Pancreas (tissue), 10 donors: ENCODE measurements around the gene LRRC57. TPM values are rescaled to one million over a fixed set of nuclear protein-coding genes. Genes with fewer than 3 reads are reported as not detected.

Experiments used
- ATAC-seq, 4 donors: fragments of 200-7000 bp; cut with Tn5 transposase; one replicate each; pipeline versions ENCODE4 v1.8.0 to v1.9.1; 2020; ENCODE audit warnings: mild to moderate bottlenecking in 4 of 4, moderate library complexity in 4 of 4
- DNase-seq, 6 donors: peaks; one replicate each; pipeline ENCODE4 v3.0.0-alpha.2; 2020
- FAIRE-seq: peaks from 2 replicates; lab custom pipeline; 2012; peaks lifted over from hg19 to GRCh38; lab: Jason Lieb, UNC
- H3K27ac ChIP-seq, 4 donors: fragments of 200-600 bp; sonication (generic); 1 replicate in 3 of 4; 2 replicates in 1 of 4; pipeline versions ENCODE4 v1.5.0 to v1.8.0; 2020
- H3K27me3 ChIP-seq, 4 donors: fragments of 200-600 bp; one replicate each; pipeline ENCODE4 v1.8.0; 2021
- H3K36me3 ChIP-seq, 3 donors: fragments of 200-600 bp; sonication (generic) in 1 of 3; one replicate each; pipeline versions ENCODE4 v1.5.0 to v1.8.0; 2020 to 2021
- H3K4me1 ChIP-seq, 3 donors: fragments of 200-600 bp; one replicate each; pipeline ENCODE4 v1.8.0; 2021
- H3K4me3 ChIP-seq, 4 donors: fragments of 200-600 bp; sonication (generic) in 2 of 4; one replicate each; pipeline versions ENCODE4 v1.5.0 to v1.8.0; 2020 to 2021
- H3K9me3 ChIP-seq, 4 donors: fragments of 200-600 bp; one replicate each; pipeline ENCODE4 v1.8.0; 2021
- WGBS, 2 donors: extraction: QIAGEN DNeasy Blood & Tissue Kit; methylation state at CpG; one replicate each; pipeline ENCODE4 v1.1.7; 2013; 5-methylcytosine and 5-hydroxymethylcytosine counted together
- intact Hi-C, 3 donors: fragments of 100-400 bp; cut with DNase I; formaldehyde crosslinking; loops; one replicate each; pipeline versions ENCODE4 v1.11.1 to v1.14.2; 2022
- polyA plus RNA-seq, 2 donors: library from polyadenylated mRNA; stranded (reverse); fragments of 200-250 nt; gene quantifications; one replicate each; pipeline ENCODE4 v1.2.3, GENCODE V29; 2013
- total RNA-seq, 6 donors: library from RNA; stranded (reverse); fragmentation: NEBNext Ultra II Directional in 4 of 6; extraction: Animal tissue kit (Norgen Biotek cat#: 25700) in 4 of 6; gene quantifications; one replicate each; pipeline versions ENCODE4 v1.2.1 to v1.2.4, GENCODE V29; 2021 to 2023
- TF ChIP-seq, protein P1 (sequence below), 4 donors: fragments of 200-600 bp; sonication (generic) in 3 of 4; IDR thresholded peaks; one replicate each; pipeline versions ENCODE4 v1.5.0 to v1.8.0; 2021; ENCODE audit warnings: antibody characterized with exemption in 4 of 4
- donor health status: healthy with polysubstance abuse.
- donor health status: DM: no; HTN: no; CAD: no; lungs with moderate emphysema.
- donor health status: DM: no; HTN: no; CAD: no.
- donor health status: control.
- donor health status: control.
- donor health status: Bipolar disorder and iron deficiency.
- donor health status: DM: yes; HTN: yes; CAD: no.
- donor health status: DM: no; HTN: no; CAD: no.
- donor health status: DM: no; HTN: no; CAD: no.
- donor health status: DM: yes; HTN: yes; CAD: no.

LRRC57 gene
- total and polyA plus RNA-seq, 8 donors = 3.8 to 14.8 (median 8.0) TPM

DNA sequence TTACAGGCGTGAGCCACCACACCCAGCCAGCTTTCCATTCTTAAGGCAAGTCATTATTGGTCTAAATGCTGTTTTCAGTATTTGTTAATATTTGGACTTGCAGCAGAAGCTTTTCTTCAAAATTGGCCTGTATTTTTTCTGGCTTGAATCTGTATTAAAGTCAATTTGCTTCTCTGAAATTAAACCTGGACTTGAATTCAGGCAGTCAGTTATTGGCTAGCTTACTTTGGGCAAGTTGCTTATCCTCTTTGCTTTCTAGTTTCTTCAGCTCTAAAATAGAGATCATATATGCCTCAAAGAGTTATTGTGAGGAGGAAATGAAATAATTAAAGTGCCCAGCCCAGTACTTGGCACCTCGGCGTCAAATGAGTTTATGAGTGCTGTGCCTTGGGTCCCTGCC, 44.1 kb upstream of the LRRC57 start:
- no peak overlapping the region for H3K27ac ChIP-seq
- ATAC-seq = no peak

DNA sequence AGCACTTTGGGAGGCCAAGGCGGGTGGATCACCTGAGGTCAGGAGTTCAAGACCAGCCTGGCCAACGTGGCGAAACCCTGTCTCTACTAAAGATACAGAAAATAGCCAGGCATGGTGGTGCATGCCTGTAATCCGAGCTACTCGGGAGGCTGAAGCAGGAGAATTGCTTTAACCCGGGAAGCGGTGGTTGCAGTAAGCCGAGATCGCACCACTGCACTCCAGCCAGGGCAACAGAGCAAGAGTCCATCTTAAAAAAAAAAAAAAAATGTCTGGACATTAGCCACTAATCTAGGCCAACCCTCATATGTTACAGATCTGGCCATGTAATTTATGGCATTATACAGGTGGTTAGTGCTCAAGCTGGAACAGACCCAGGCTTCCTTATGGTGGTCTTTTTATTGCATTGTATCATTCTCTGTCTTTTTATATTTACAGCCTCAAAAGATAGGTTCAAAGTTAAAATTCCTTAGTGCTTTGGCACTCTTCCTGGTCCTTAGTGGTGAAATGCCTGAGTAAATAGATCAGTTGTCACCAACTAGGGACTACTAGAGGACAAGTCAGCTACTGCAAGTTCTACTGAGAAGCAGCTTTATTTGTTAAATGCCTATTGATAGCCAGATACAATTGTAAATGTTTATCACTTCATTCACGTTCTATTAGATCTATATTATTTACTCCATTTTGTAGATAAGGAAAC, 42.8 kb upstream of the LRRC57 start:
- no peaks in the 10 kb centered on the region for H3K9me3 ChIP-seq
- ATAC-seq (peak; percentile 72 to 92 (median 84)), FAIRE-seq (no peak), DNase-seq (no peak)
- WGBS, 2 donors = 76 to 80% methylated on average over 10 of the region's 10 CpGs
- H3K4me3 ChIP-seq = no peak overlapping the region
- no peaks in the 10 kb centered on the region for H3K27me3 ChIP-seq
- no peak overlapping the region for H3K27ac ChIP-seq
- H3K4me1 ChIP-seq = peaks cover 0 to 3% (median 0%) of the 10 kb centered on the region in 3 donors
- intact Hi-C loops = no loop called here
- TF ChIP-seq, protein P1, sequence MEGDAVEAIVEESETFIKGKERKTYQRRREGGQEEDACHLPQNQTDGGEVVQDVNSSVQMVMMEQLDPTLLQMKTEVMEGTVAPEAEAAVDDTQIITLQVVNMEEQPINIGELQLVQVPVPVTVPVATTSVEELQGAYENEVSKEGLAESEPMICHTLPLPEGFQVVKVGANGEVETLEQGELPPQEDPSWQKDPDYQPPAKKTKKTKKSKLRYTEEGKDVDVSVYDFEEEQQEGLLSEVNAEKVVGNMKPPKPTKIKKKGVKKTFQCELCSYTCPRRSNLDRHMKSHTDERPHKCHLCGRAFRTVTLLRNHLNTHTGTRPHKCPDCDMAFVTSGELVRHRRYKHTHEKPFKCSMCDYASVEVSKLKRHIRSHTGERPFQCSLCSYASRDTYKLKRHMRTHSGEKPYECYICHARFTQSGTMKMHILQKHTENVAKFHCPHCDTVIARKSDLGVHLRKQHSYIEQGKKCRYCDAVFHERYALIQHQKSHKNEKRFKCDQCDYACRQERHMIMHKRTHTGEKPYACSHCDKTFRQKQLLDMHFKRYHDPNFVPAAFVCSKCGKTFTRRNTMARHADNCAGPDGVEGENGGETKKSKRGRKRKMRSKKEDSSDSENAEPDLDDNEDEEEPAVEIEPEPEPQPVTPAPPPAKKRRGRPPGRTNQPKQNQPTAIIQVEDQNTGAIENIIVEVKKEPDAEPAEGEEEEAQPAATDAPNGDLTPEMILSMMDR (IDR thresholded peaks at IDR 0.05) = peak in 3 of 4 donors; percentile 12 to 24 (median 14)
- H3K36me3 ChIP-seq = no peaks in the 10 kb centered on the region

More for the DNA sequence above, 44.1 kb upstream of the LRRC57 start:
- Histone ChIP-seq H3K9me3 (no peaks in the 10 kb centered on the region), H3K4me3 (no peak overlapping the region), H3K36me3 (no peaks in the 10 kb centered on the region), H3K4me1 (peaks cover 0 to 3% (median 0%) of the 10 kb centered on the region in 3 donors), H3K27me3 (no peaks in the 10 kb centered on the region)
- TF ChIP-seq, protein P1 (IDR thresholded peaks at IDR 0.05) = no peak
- 86 to 91% methylated on average over 3 of the region's 3 CpGs for WGBS, 2 donors
- no peak for DNase-seq
- FAIRE-seq = no peak
- intact Hi-C loops = no loop called here

DNA sequence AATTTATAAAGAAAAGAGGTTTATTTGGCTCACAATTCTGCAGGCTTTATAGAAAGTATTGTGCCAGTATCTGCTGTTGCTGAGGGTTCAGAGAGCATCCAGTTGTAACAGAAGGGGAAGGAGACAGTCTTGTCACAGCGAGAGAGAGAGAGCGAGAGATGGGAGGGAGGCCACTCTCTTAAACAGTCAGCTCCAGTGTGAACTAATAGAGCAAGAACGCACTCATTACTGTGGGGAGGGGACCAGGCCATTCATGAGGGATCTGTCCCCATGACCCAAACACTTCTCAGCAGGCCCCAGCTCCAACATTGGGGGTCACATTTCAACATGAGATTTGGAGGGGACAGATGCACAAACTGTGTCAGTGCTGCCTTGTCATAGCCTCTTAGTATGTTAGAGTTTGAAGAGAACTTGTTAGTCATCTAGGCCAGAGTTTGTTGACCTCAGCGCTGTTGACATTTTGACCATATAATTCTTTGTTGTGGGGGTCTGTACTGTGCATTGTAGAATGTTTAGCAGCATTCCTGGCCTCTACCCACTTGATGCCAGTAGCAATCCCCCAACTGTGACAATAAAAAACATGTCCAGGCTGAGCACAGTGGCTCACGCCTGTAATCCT, 42.1 kb upstream of the LRRC57 start:
- H3K27me3 ChIP-seq = no peaks in the 10 kb centered on the region
- TF ChIP-seq, protein P1 (IDR thresholded peaks at IDR 0.05) = no peak
- FAIRE-seq = no peak
- ATAC-seq = no peak
- 91 to 94% methylated on average over 5 of the region's 5 CpGs for WGBS, 2 donors
- no peak for DNase-seq
- H3K27ac ChIP-seq = no peak overlapping the region
- intact Hi-C loops = no loop called here
- H3K4me1 ChIP-seq = peaks cover 0 to 3% (median 0%) of the 10 kb centered on the region in 3 donors
- no peaks in the 10 kb centered on the region for H3K9me3 ChIP-seq
- no peak overlapping the region for H3K4me3 ChIP-seq
- no peaks in the 10 kb centered on the region for H3K36me3 ChIP-seq

DNA sequence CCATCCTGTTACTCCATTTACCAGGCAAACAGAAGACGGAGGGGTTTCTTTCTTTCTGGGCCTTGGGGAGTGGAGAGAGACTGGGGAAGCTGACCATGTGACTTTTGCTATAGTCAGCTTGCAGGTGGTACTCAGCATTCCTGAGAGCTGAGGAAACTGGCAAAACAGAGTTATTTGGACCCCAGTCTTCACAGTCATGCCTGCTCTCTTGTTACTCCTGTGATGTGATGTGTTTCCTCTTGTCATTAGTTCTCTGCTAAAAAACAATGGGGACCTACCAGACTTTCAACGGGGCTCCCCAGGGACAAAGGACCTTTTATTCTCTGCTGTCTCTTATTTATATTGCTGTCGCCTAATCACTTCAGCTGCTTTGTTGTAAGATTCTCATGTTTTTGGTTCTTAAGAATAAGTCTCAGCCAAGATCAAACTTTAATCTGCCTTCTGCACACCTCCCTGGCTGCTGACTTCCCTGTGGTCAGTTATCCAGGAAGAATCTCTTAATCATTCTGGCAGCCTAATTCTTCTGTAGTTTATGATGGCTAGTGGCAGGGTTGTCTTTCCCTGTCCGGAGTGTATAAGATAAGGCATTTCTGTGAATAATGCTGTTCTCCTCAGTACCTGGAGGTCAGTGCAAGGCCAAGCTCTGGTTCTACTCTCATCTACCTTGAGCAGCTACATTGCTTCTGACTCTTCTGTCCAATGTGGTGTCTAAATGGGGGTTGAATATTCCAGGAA, 35.6 kb upstream of the LRRC57 start:
- Histone ChIP-seq H3K36me3 (no peaks in the 10 kb centered on the region), H3K27me3 (no peaks in the 10 kb centered on the region), H3K27ac (no peak overlapping the region), H3K4me1 (peaks cover 0 to 4% (median 0%) of the 10 kb centered on the region in 3 donors), H3K9me3 (no peaks in the 10 kb centered on the region), H3K4me3 (no peak overlapping the region)
- intact Hi-C loops = no loop called here
- FAIRE-seq = no peak
- DNase-seq = no peak
- no peak for ATAC-seq
- WGBS, 2 donors = 34 to 35% methylated on average over 4 of the region's 4 CpGs
- TF ChIP-seq, protein P1 (IDR thresholded peaks at IDR 0.05) = no peak
